HepG2 (cell line): ENCODE results near the gene TP53TG5. TPM values are rescaled to one million over a fixed set of nuclear protein-coding genes. Genes with fewer than 3 reads are reported as not detected.

ENCODE experiments used
- ARID4A ChIP-seq: sonication (generic); formaldehyde crosslinking; IDR thresholded peaks from 2 replicates; pipeline ENCODE4 v1.5.0; 2020; ENCODE audit warnings: mild to moderate bottlenecking, missing genetic modification reagents, borderline replicate concordance
- CCDC6 ChIP-seq: sonication (generic); formaldehyde crosslinking; IDR thresholded peaks from 2 replicates; pipeline ENCODE4 v1.8.1; 2022; ENCODE audit warnings: mild to moderate bottlenecking, missing genetic modification reagents, moderate library complexity
- ETV5 ChIP-seq: IDR thresholded peaks from 2 replicates; pipeline ENCODE4 v1.6.1; 2018; ENCODE audit warnings: missing biosample characterization, missing genetic modification reagents, inconsistent platforms, borderline replicate concordance
- FOXA1 ChIP-seq, 2 experiments: fragments of 450-650 bp in 1 of 2; sonication (generic) in 1 of 2; formaldehyde crosslinking in 1 of 2; IDR thresholded peaks; 2 replicates each; pipeline versions ENCODE4 v1.4.0 to v1.6.1; 2016 to 2020; ENCODE audit warnings: missing genetic modification reagents in 1 of 2
- HES4 ChIP-seq: sonication (generic); formaldehyde crosslinking; IDR thresholded peaks from 2 replicates; pipeline ENCODE4 v1.9.0; 2021; ENCODE audit warnings: mild to moderate bottlenecking, missing genetic modification reagents, borderline replicate concordance
- HMGA1 ChIP-seq: sonication (generic); formaldehyde crosslinking; conservative IDR thresholded peaks from 2 replicates; pipeline ENCODE4 v1.4.0; 2020; ENCODE audit warnings: missing genetic modification reagents
- HNRNPL ChIP-seq: fragments of 200-400 bp; formaldehyde crosslinking; IDR thresholded peaks from 2 replicates; pipeline ENCODE4 v1.6.1; 2017; ENCODE audit warnings: mild to moderate bottlenecking, low read depth, low read length
- KDM2A ChIP-seq: sonication (generic); formaldehyde crosslinking; IDR thresholded peaks from 2 replicates; pipeline ENCODE4 v1.4.0; 2020; ENCODE audit warnings: low read depth, missing genetic modification reagents, borderline replicate concordance
- KDM4B ChIP-seq: sonication (generic); formaldehyde crosslinking; IDR thresholded peaks from 2 replicates; pipeline ENCODE4 v1.4.0; 2020; ENCODE audit warnings: missing genetic modification reagents
- KLF11 ChIP-seq: IDR thresholded peaks from 2 replicates; pipeline ENCODE4 v1.6.1; 2016; ENCODE audit warnings: missing compliant biosample characterization
- KMT2B ChIP-seq: IDR thresholded peaks from 2 replicates; pipeline ENCODE4 v1.6.1; 2016; ENCODE audit warnings: missing genetic modification reagents, missing compliant biosample characterization
- MTA3 ChIP-seq: sonication (generic); formaldehyde crosslinking; IDR thresholded peaks from 2 replicates; pipeline ENCODE4 v1.4.0; 2020; ENCODE audit warnings: missing genetic modification reagents
- SP1 ChIP-seq, 2 experiments: fragments of 450-650 bp in 1 of 2; sonication (generic) in 1 of 2; formaldehyde crosslinking in 1 of 2; IDR thresholded peaks; 2 replicates each; pipeline versions ENCODE4 v1.4.0 to v1.6.1; 2016 to 2020; ENCODE audit warnings: missing genetic modification reagents in 1 of 2
- ZFP37 ChIP-seq: sonication (generic); formaldehyde crosslinking; IDR thresholded peaks from 2 replicates; pipeline ENCODE4 v1.4.0; 2020; ENCODE audit warnings: missing genetic modification reagents, borderline replicate concordance
- ZNF24 ChIP-seq: fragments of 450-650 bp; IDR thresholded peaks from 2 replicates; pipeline ENCODE4 v1.6.1; 2017; ENCODE audit warnings: antibody characterized with exemption, mild to moderate bottlenecking
- ZNF441 ChIP-seq: sonication (generic); formaldehyde crosslinking; IDR thresholded peaks from 2 replicates; pipeline ENCODE4 v1.7.0; 2021; ENCODE audit warnings: missing genetic modification reagents, borderline replicate concordance
- ZNF574 ChIP-seq: sonication (generic); formaldehyde crosslinking; IDR thresholded peaks from 2 replicates; pipeline ENCODE4 v1.4.0; 2020; ENCODE audit warnings: missing genetic modification reagents
- ZNF704 ChIP-seq: sonication (generic); formaldehyde crosslinking; IDR thresholded peaks from 2 replicates; pipeline ENCODE4 v1.8.1; 2023; ENCODE audit warnings: mild to moderate bottlenecking, inconsistent platforms, moderate library complexity, missing genetic modification reagents, borderline replicate concordance
- ZNF761 ChIP-seq: sonication (generic); formaldehyde crosslinking; conservative IDR thresholded peaks from 2 replicates; pipeline ENCODE4 v1.4.0; 2020; ENCODE audit warnings: mild to moderate bottlenecking, missing genetic modification reagents
- ZNF788 ChIP-seq: sonication (generic); formaldehyde crosslinking; IDR thresholded peaks from 2 replicates; pipeline ENCODE4 v1.5.0; 2020; ENCODE audit warnings: mild to moderate bottlenecking, missing genetic modification reagents, borderline replicate concordance
- ZNF83 ChIP-seq: sonication (generic); formaldehyde crosslinking; IDR thresholded peaks from 2 replicates; pipeline ENCODE4 v1.4.0; 2020; ENCODE audit warnings: missing genetic modification reagents, mild to moderate bottlenecking, borderline replicate concordance
- polyA plus RNA-seq, 8 experiments: library from polyadenylated mRNA; depleted of rRNA in 3 of 8; stranded (reverse) in 7 of 8; unstranded in 1 of 8; fragments of >200 nt; fragmentation: Illumina TruSeq in 4 of 8; extraction: Trizol in 4 of 8; gene quantifications; 2 replicates each; pipeline versions ENCODE4 v1.2.1 to v1.2.3, GENCODE V29; 2011 to 2016; ENCODE audit warnings: low read depth in 4 of 8, missing spikeins in 1 of 8, mixed read lengths in 1 of 8; ENCODE audit not compliant: insufficient read depth in 1 of 8
- total RNA-seq, 5 experiments: library from RNA; depleted of rRNA; stranded (reverse); fragments of >200 nt; fragmentation: Illumina TruSeq; extraction: Trizol; gene quantifications; 2 replicates each; pipeline ENCODE4 v1.2.3, GENCODE V29; 2016; ENCODE audit warnings: low read depth in 1 of 5

TP53TG5 gene
- total and polyA plus RNA-seq, 2 of the 13 experiments (the other 11 are each of a cell fraction or from before 2014, with no cell fraction given): 0.11 TPM; not detected in 1

GRCh38 chr20:45344168-45344860 lies 33.8 kb downstream of the TP53TG5 start (continued):
- TF ChIP-seq ZNF574 (CRISPR knock-in tag) (peak; percentile 69), ETV5 (CRISPR knock-in tag) (no peak), ZFP37 (CRISPR knock-in tag) (no peak; the same call in 1 of the 2 replicates), MTA3 (CRISPR knock-in tag) (no peak), ZNF83 (CRISPR knock-in tag) (no peak; the same call in 1 of the 2 replicates), KDM2A (no peak), KMT2B (CRISPR knock-in tag) (no peak), HNRNPL (no peak), ZNF761 (CRISPR knock-in tag) (peak; percentile 88; the same call in 1 of the 2 replicates), HMGA1 (CRISPR knock-in tag) (no peak), SP1 (IDR thresholded peaks at IDR 0.05) (no peak), SP1 (CRISPR knock-in tag; IDR thresholded peaks at IDR 0.05) (no peak), ZNF788 (CRISPR knock-in tag) (peak; percentile 26; the same call in 1 of the 2 replicates), KLF11 (CRISPR knock-in tag) (peak; percentile 26; the same call in 1 of the 2 replicates), ZNF24 (no peak), ZNF441 (CRISPR knock-in tag) (0 out of 2 replicates have a peak, but pooled peaks have one; percentile 13), HES4 (CRISPR knock-in tag) (no peak), ARID4A (CRISPR knock-in tag) (peak; percentile 42; the same call in 1 of the 2 replicates), ZNF704 (no peak), KDM4B (peak; percentile 55), FOXA1 (IDR thresholded peaks at IDR 0.05) (no peak), FOXA1 (CRISPR knock-in tag; IDR thresholded peaks at IDR 0.05) (no peak; the same call in 1 of the 2 replicates), CCDC6 (CRISPR knock-in tag) (no peak; the same call in none of the 2 replicates)
